Left ventricle myocardium inferior (tissue), 1 donor: ENCODE results near the gene SHANK3. TPM values are rescaled to one million over a fixed set of nuclear protein-coding genes. Genes with fewer than 3 reads are reported as not detected.

Experiments used
- DNase-seq: peaks from one replicate; pipeline ENCODE4 v3.0.0-alpha.2; 2020
- H3K27ac ChIP-seq: fragments of 200-600 bp; replicated peaks from 2 replicates; pipeline ENCODE4 v1.8.0; 2021
- H3K27me3 ChIP-seq: fragments of 200-600 bp; 2 replicates; pipeline ENCODE4 v1.8.0; 2021; ENCODE audit warnings: low read depth
- H3K36me3 ChIP-seq: fragments of 200-600 bp; 2 replicates; pipeline ENCODE4 v1.8.0; 2021
- H3K4me1 ChIP-seq: fragments of 200-600 bp; 2 replicates; pipeline ENCODE4 v1.8.0; 2021
- H3K4me3 ChIP-seq: fragments of 200-600 bp; 2 replicates; pipeline ENCODE4 v1.8.0; 2021; ENCODE audit warnings: mild to moderate bottlenecking, moderate library complexity
- H3K9me3 ChIP-seq: fragments of 200-600 bp; replicated peaks from 2 replicates; pipeline ENCODE4 v1.8.0; 2021
- CTCF ChIP-seq: fragments of 200-600 bp; IDR thresholded peaks from 2 replicates; pipeline ENCODE4 v1.8.0; 2021; ENCODE audit warnings: antibody characterized with exemption, mild to moderate bottlenecking, borderline replicate concordance
- intact Hi-C: fragments of 100-400 bp; cut with micrococcal nuclease; formaldehyde crosslinking; loops from one replicate; pipeline ENCODE4 v1.11.0; 2022
- long read RNA-seq: library from polyadenylated mRNA; unstranded; transcript quantifications from one replicate; pipeline ENCODE4 v2.0.0, GENCODE V29; 2021
- total RNA-seq: library from RNA; stranded (reverse); fragmentation: NEBNext Ultra II Directional; extraction: Animal tissue kit (Norgen Biotek cat#: 25700); gene quantifications from one replicate; pipeline ENCODE4 v1.2.1, GENCODE V29; 2021
- donor health status: DM: no; HTN: yes; CAD: no; lungs with severe emphysema.

SHANK3 gene
- total RNA-seq: 23.1 TPM
- long read RNA-seq, partial matches to known transcripts: 3 of 47 reads
- long read RNA-seq, other reads (novel, unspliced or antisense): 44 of 47 reads

- Histone ChIP-seq H3K9me3 (no peaks in the 10 kb centered on the region), H3K4me1 (peaks cover 46% of the 10 kb centered on the region), H3K27ac (peak within 1 kb of the TSS; percentile 95), H3K4me3 (peak within 1 kb of the TSS; percentile 70), H3K36me3 (peaks cover 18% of the 10 kb centered on the region), H3K27me3 (peaks cover 77% of the 10 kb centered on the region)
- intact Hi-C loops: no loop called here
- no peak for TF ChIP-seq CTCF
- DNase-seq: peak; percentile 81
These were observed at the start of gene SHANK3 for GRCh38 chr22:50672471-50673230. SHANK3 (plus strand) TSS chr22:50672823.

- no peak overlapping the region for H3K4me3 ChIP-seq
- H3K4me1 ChIP-seq: peaks cover 55% of the 10 kb centered on the region
- peaks cover 10% of the 10 kb centered on the region for H3K36me3 ChIP-seq
- H3K27ac ChIP-seq: no peak overlapping the region
- no peak for TF ChIP-seq CTCF
- no peaks in the 10 kb centered on the region for H3K27me3 ChIP-seq
- intact Hi-C loops: no loop called here
- DNase-seq: no peak
- H3K9me3 ChIP-seq: no peaks in the 10 kb centered on the region
These were observed 48.1 kb upstream of the SHANK3 start for GRCh38 chr22:50624347-50625130.

- TF ChIP-seq CTCF: no peak
- intact Hi-C loops: no loop called here
- H3K27me3 ChIP-seq: no peaks in the 10 kb centered on the region
- H3K9me3 ChIP-seq: no peaks in the 10 kb centered on the region
- peaks cover 53% of the 10 kb centered on the region for H3K4me1 ChIP-seq
- H3K36me3 ChIP-seq: peaks cover 10% of the 10 kb centered on the region
- DNase-seq: no peak
- H3K27ac ChIP-seq: no peak overlapping the region
- H3K4me3 ChIP-seq: no peak overlapping the region
These were observed 47.5 kb upstream of the SHANK3 start for GRCh38 chr22:50625131-50625567.

- intact Hi-C loops: no loop called here
- Histone ChIP-seq H3K4me1 (peaks cover 49% of the 10 kb centered on the region), H3K9me3 (no peaks in the 10 kb centered on the region), H3K4me3 (peak overlapping the region; percentile 92), H3K36me3 (peaks cover 10% of the 10 kb centered on the region), H3K27ac (peak overlapping the region; percentile 93), H3K27me3 (no peaks in the 10 kb centered on the region)
- DNase-seq: no peak
- TF ChIP-seq CTCF: peak; percentile 32
These were observed 46.9 kb upstream of the SHANK3 start for GRCh38 chr22:50625568-50626313.

GRCh38 chr22:50626314-50626849, 46.2 kb upstream of the SHANK3 start:
- H3K4me1 ChIP-seq: peaks cover 42% of the 10 kb centered on the region
- DNase-seq: no peak
- no peaks in the 10 kb centered on the region for H3K9me3 ChIP-seq
- peaks cover 10% of the 10 kb centered on the region for H3K36me3 ChIP-seq
- H3K27me3 ChIP-seq: no peaks in the 10 kb centered on the region
- no peak for TF ChIP-seq CTCF
- H3K4me3 ChIP-seq: peak overlapping the region; percentile 92
- H3K27ac ChIP-seq: peak overlapping the region; percentile 93
- intact Hi-C loops: no loop called here
